ENCODE results near the gene WDFY1.

DNA sequence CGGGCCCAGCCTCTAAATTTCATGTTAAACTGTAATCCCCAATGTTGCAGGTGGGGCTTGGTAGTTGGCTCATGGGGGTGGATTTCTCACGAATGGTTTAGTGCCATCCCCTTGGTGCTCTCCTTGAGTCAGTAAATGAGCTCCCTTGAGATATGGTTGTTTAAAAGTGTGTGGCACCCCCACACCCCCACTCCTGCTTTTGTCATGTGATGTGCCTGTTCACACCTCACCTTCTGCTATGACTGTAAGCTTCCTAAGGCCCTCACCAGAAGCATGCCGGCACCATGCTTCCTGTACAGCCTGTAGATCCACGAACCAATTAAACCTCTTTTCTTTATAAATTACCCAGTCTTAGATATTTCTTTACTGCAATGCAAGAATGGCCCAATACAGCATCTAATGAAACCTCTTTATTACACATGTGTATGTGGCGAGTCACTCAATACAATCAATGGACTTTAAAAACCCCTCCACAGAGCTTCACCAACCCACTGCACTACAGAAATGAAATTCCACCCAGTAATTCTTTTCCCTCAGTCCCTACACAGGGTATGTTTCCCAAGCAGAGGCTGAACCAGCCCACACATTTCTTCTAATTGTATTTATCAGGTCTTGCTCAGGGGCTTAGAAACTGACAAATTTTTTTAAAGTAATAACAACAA, 47.3 kb downstream of the WDFY1 start:
- TF ChIP-seq POLR2AphosphoS5 (IDR thresholded peaks at IDR 0.05) (no peak), EP300 (IDR thresholded peaks at IDR 0.05) (no peak)
- TF ChIP-seq, protein P1, sequence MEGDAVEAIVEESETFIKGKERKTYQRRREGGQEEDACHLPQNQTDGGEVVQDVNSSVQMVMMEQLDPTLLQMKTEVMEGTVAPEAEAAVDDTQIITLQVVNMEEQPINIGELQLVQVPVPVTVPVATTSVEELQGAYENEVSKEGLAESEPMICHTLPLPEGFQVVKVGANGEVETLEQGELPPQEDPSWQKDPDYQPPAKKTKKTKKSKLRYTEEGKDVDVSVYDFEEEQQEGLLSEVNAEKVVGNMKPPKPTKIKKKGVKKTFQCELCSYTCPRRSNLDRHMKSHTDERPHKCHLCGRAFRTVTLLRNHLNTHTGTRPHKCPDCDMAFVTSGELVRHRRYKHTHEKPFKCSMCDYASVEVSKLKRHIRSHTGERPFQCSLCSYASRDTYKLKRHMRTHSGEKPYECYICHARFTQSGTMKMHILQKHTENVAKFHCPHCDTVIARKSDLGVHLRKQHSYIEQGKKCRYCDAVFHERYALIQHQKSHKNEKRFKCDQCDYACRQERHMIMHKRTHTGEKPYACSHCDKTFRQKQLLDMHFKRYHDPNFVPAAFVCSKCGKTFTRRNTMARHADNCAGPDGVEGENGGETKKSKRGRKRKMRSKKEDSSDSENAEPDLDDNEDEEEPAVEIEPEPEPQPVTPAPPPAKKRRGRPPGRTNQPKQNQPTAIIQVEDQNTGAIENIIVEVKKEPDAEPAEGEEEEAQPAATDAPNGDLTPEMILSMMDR (IDR thresholded peaks at IDR 0.05) = no peak

Measured in esophagus muscularis mucosa (tissue), 4 donors.